DND-41 (cell line): ENCODE results near the gene CELSR1.

Experiments
- ATAC-seq: fragments of 200-7000 bp; cut with Tn5 transposase; 3 replicates; pipeline ENCODE4 v1.9.1; 2021; ENCODE audit warnings: low read depth; ENCODE audit not compliant: insufficient read depth
- DNase-seq: peaks from one replicate; pipeline ENCODE4 v3.0.0-alpha.2; 2020
- H2AFZ ChIP-seq: 2 replicates; pipeline ENCODE4 v1.6.0; 2012; ENCODE audit warnings: low read depth, low read length
- H3K27ac ChIP-seq: 2 replicates; pipeline ENCODE4 v1.5.1; 2012; ENCODE audit warnings: low read length, inconsistent platforms
- H3K27me3 ChIP-seq: fragments of 200-600 bp; sonication (generic); 2 replicates; pipeline ENCODE4 v1.6.0; 2012; ENCODE audit warnings: low read length, mild to moderate bottlenecking, inconsistent platforms; ENCODE audit not compliant: insufficient read depth, poor library complexity
- H3K36me3 ChIP-seq: 2 replicates; pipeline ENCODE4 v1.5.1; 2012; ENCODE audit warnings: low read length, inconsistent platforms; ENCODE audit not compliant: insufficient read depth
- H3K4me1 ChIP-seq: 2 replicates; pipeline ENCODE4 v1.5.1; 2012; ENCODE audit warnings: mild to moderate bottlenecking, low read length; ENCODE audit not compliant: insufficient read depth
- H3K4me2 ChIP-seq: 2 replicates; pipeline ENCODE4 v1.6.0; 2012; ENCODE audit warnings: mild to moderate bottlenecking, moderate library complexity, low read length, inconsistent platforms; ENCODE audit not compliant: insufficient read depth
- H3K4me3 ChIP-seq, 2 experiments: fragments of 200-600 bp in 1 of 2; shearing (Covaris generic) in 1 of 2; 2 replicates each; pipeline ENCODE4 v1.5.1; 2012 to 2016; ENCODE audit warnings: inconsistent platforms in 2 of 2, low read length in 2 of 2, mild to moderate bottlenecking in 2 of 2, low read depth in 1 of 2, moderate library complexity in 1 of 2
- H3K79me2 ChIP-seq: 2 replicates; pipeline ENCODE4 v1.6.0; 2012; ENCODE audit warnings: low read length, inconsistent platforms; ENCODE audit not compliant: insufficient read depth
- H3K9ac ChIP-seq: 2 replicates; pipeline ENCODE4 v1.6.0; 2012; ENCODE audit warnings: low read depth, mild to moderate bottlenecking, inconsistent platforms, low read length, moderate library complexity
- H3K9me3 ChIP-seq: 2 replicates; pipeline ENCODE4 v1.5.1; 2012; ENCODE audit warnings: low read length, moderate library complexity, mild to moderate bottlenecking, inconsistent platforms; ENCODE audit not compliant: insufficient read depth, severe bottlenecking
- H4K20me1 ChIP-seq: 2 replicates; pipeline ENCODE4 v1.6.0; 2012; ENCODE audit warnings: low read length; ENCODE audit not compliant: insufficient read depth
- EZH2 ChIP-seq: IDR thresholded peaks from 3 replicates; pipeline ENCODE4 v1.6.1; 2012; ENCODE audit warnings: borderline replicate concordance, low read depth, mild to moderate bottlenecking, moderate library complexity, low read length, inconsistent platforms; ENCODE audit not compliant: severe bottlenecking
- TF ChIP-seq, protein P1 (sequence below): IDR thresholded peaks from 2 replicates; pipeline ENCODE4 v1.5.1; 2012; ENCODE audit warnings: borderline replicate concordance, low read length, moderate library complexity, mild to moderate bottlenecking; ENCODE audit not compliant: poor library complexity, severe bottlenecking; ENCODE audit errors: extremely low read depth

Gene CELSR1

DNA sequence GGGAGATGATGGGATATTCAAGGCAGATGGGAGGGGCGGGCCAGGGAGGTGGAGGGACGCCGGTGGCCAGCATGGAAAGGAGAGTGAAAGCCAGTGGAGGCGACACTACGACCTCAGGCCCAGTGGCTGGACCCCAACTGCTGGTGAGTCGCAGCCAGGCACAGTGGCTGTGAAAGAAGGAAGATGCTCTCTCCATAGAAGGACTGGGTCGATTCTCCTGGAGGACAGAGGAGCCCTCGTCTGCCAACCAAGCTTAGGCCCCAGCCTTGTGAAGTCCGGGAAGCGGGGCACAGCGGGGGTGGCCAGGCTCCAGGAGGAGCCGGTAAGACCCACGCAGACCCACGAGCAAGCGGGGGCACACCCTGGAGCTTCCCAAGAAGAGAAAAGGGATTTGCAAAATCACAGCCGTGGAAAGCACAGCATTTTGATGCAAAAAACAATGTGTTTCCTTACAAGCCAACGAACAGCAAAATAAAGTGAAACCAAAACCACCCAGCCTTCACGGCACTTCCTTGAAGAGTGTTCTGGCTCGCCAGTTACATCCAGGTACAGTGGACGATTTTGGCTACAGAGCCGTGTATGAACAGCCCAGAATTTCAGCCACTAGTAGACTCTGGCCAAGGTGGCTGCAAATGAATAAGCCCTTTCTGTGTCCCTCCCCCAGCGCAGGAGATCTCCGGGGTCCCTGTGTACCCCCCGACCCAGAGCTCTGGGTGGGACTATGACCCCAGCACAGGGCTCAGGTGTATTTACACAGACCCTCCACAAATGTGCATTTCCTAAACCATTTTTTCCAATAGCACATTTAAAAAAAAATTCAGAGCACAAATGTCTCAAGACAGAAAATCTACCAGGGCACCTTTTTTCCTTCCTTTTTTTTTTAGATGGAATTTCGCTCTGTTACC lies 105.0 kb downstream of the CELSR1 start:
- peaks cover 8% of the 10 kb centered on the region for H3K4me1 ChIP-seq
- H3K4me2 ChIP-seq: peak overlapping the region; percentile 38; the same call in 1 of the 2 replicates
- no peaks in the 10 kb centered on the region; the same call in 1 of the 2 replicates for H4K20me1 ChIP-seq
- H2AFZ ChIP-seq: peak overlapping the region; percentile 52
- no peaks in the 10 kb centered on the region for H3K79me2 ChIP-seq
- no peaks in the 10 kb centered on the region for H3K27me3 ChIP-seq
- DNase-seq (peak; percentile 33), ATAC-seq (peak; percentile 73; the same call in 2 of the 3 replicates)
- H3K36me3 ChIP-seq: no peaks in the 10 kb centered on the region
- H3K4me3 ChIP-seq: no peak overlapping the region
- TF ChIP-seq EZH2: no peak
- TF ChIP-seq, protein P1, sequence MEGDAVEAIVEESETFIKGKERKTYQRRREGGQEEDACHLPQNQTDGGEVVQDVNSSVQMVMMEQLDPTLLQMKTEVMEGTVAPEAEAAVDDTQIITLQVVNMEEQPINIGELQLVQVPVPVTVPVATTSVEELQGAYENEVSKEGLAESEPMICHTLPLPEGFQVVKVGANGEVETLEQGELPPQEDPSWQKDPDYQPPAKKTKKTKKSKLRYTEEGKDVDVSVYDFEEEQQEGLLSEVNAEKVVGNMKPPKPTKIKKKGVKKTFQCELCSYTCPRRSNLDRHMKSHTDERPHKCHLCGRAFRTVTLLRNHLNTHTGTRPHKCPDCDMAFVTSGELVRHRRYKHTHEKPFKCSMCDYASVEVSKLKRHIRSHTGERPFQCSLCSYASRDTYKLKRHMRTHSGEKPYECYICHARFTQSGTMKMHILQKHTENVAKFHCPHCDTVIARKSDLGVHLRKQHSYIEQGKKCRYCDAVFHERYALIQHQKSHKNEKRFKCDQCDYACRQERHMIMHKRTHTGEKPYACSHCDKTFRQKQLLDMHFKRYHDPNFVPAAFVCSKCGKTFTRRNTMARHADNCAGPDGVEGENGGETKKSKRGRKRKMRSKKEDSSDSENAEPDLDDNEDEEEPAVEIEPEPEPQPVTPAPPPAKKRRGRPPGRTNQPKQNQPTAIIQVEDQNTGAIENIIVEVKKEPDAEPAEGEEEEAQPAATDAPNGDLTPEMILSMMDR: no peak
- H3K9ac ChIP-seq: no peak overlapping the region
- no peaks in the 10 kb centered on the region for H3K9me3 ChIP-seq
- peak overlapping the region; percentile 9; the same call in 1 of the 2 replicates for H3K27ac ChIP-seq

DNA sequence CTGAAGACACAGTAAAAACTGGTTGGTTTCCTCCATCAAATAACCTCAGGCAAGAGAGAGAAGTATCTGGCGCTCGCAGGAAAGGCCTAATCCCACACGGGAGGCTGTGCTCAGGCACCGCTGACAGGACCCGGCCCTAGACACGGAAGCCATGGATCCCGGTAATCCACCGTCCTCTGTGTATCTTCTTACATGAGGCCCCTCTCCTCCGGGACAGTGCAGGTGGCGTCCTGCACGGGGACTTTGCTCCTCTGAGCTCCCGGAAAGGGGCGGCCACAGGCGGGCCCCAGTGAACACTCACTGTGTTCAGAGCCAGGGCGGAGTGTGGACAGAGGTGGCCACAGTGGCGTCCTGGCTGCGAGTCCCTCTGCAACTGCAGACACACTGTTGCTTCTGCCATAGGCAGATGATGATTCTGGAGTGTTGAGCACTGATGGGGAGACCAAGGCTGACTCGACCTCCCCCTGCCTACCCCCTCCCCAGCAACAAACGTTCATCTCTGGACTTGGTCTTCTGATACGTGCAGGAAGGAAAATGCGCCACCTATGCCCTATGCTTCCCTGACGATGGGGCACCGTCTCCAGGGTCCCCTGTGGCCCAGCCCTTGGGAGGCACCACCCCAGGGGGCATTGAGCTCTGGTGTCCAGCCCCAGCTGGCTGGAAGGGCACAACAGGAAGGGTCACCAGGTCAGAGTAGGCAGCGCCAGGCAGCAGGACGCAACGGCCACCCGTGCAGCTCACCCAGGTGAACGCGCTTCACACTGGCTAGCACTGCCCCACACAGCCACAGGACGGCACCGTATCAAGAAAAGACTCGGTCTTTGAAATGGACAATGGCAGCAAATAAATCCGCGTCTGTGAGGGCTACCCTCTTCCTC lies 106.2 kb downstream of the CELSR1 start:
- Histone ChIP-seq H3K9me3 (no peaks in the 10 kb centered on the region), H3K4me2 (no peak overlapping the region), H3K4me1 (peaks cover 12% of the 10 kb centered on the region), H4K20me1 (no peaks in the 10 kb centered on the region; the same call in 1 of the 2 replicates), H3K36me3 (no peaks in the 10 kb centered on the region), H3K4me3 (no peak overlapping the region), H3K27me3 (no peaks in the 10 kb centered on the region), H2AFZ (no peak overlapping the region), H3K27ac (no peak overlapping the region), H3K9ac (no peak overlapping the region), H3K79me2 (no peaks in the 10 kb centered on the region)
- DNase-seq (no peak), ATAC-seq (no peak)
- TF ChIP-seq, protein P1: no peak
- no peak for TF ChIP-seq EZH2

DNA sequence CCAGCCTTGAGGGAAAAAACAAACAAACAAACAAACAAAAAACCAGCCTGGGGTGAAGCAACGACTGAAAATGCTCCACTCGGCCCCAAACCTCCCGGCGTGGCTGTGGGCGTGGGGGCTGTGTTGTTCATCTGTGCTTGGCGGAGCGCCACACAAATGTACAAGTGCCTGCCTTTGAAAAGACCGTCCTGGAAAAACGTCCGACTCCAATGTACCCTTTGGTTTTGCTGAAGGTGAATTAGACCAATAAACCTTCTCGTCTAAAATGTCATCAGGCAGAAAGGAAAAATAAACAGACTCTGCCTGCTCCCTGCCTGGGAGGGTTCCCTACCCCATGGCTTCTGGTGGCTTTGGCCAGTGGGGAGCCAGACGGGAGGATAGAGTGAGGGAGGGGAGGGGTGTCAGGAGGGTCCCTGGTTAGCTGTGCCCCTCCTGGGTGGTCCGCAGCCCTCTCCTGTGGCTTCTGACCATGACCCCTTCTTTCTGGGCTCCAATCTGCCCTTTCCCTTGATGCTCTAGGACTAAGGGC lies 108.0 kb downstream of the CELSR1 start:
- Histone ChIP-seq H2AFZ (no peak overlapping the region), H3K36me3 (no peaks in the 10 kb centered on the region), H3K27ac (no peak overlapping the region), H4K20me1 (no peaks in the 10 kb centered on the region; the same call in 1 of the 2 replicates), H3K4me2 (no peak overlapping the region), H3K79me2 (no peaks in the 10 kb centered on the region), H3K9ac (no peak overlapping the region), H3K9me3 (no peaks in the 10 kb centered on the region), H3K4me3 (no peak overlapping the region), H3K4me1 (peaks cover 14% of the 10 kb centered on the region), H3K27me3 (no peaks in the 10 kb centered on the region)
- TF ChIP-seq, protein P1: no peak
- no peak for TF ChIP-seq EZH2
- no peak for DNase-seq
- no peak for ATAC-seq
